GM12878 (cell line): ENCODE results near the gene GPR158. TPM values are rescaled to one million over a fixed set of nuclear protein-coding genes. Genes with fewer than 3 reads are reported as not detected.
"Not testable (repeated sequence)": the region's sequence is repeated elsewhere in the genome, so short reads cannot be mapped to it uniquely, and the experiment has no call there.

Experiments
- ATAC-seq: fragments of 200-7000 bp; cut with Tn5 transposase; 3 replicates; pipeline ENCODE4 v1.9.1; 2020; ENCODE audit warnings: mild to moderate bottlenecking, moderate library complexity
- BruUV-seq: library from RNA; stranded (reverse); fragments of 400-500 nt; replicated peaks from 2 replicates; lab custom pipeline; 2021; lab: Mats Ljungman, UMichigan
- CTCF ChIA-PET: fragments of 300-600 bp; sonication (Branson Sonifier 250); formaldehyde crosslinking; extraction: SDS; loops from one replicate; lab custom pipeline; 2021; ENCODE audit warnings: inconsistent platforms; lab: Yijun Ruan, JAX
- POLR2A ChIA-PET: fragments of 350-600 bp; formaldehyde crosslinking; extraction: SDS; loops from one replicate; lab custom pipeline; 2021; ENCODE audit warnings: inconsistent platforms; lab: Charles Lee
- RAD21 ChIA-PET: fragments of 300-600 bp; sonication (Branson Sonifier 250); formaldehyde crosslinking; loops from one replicate; lab custom pipeline; 2023; ENCODE audit warnings: antibody characterized with exemption; ENCODE audit not compliant: unreplicated experiment; lab: Charles Lee
- SMC1A ChIA-PET: fragments of 300-600 bp; sonication (Branson Sonifier 250); formaldehyde crosslinking; loops from one replicate; lab custom pipeline; 2023; ENCODE audit not compliant: unreplicated experiment, uncharacterized antibody; lab: Charles Lee
- DNase-seq: peaks from one replicate; pipeline ENCODE4 v3.0.0-alpha.2; 2011; ENCODE audit warnings: low read depth, low spot score
- FAIRE-seq: peaks from 3 replicates; lab custom pipeline; 2011; peaks lifted over from hg19 to GRCh38; lab: Jason Lieb, UNC
- H2AFZ ChIP-seq: 2 replicates; pipeline ENCODE4 v1.6.0; 2011; ENCODE audit warnings: low read depth, low read length, control low read depth; ENCODE audit not compliant: control insufficient read depth
- H3K27ac ChIP-seq: 2 replicates; pipeline ENCODE4 v1.5.1; 2011; ENCODE audit warnings: control low read depth; ENCODE audit not compliant: control insufficient read depth, insufficient read depth
- H3K27me3 ChIP-seq, 2 experiments: replicated peaks in 1 of 2; 2 replicates each; pipeline versions ENCODE4 v1.6.0 to v1.6.1; 2011; ENCODE audit warnings: low read length in 1 of 2; ENCODE audit not compliant: control insufficient read depth in 2 of 2, insufficient read depth in 2 of 2
- H3K36me3 ChIP-seq, 2 experiments: 2 replicates each; pipeline ENCODE4 v1.5.1; 2011; ENCODE audit warnings: low read length in 1 of 2; ENCODE audit not compliant: control insufficient read depth in 2 of 2, insufficient read depth in 2 of 2
- H3K4me1 ChIP-seq: 2 replicates; pipeline ENCODE4 v1.6.1; 2011; ENCODE audit warnings: mild to moderate bottlenecking, low read length, moderate library complexity, mixed read lengths; ENCODE audit not compliant: control insufficient read depth, insufficient read depth
- H3K4me2 ChIP-seq: 2 replicates; pipeline ENCODE4 v1.6.0; 2011; ENCODE audit warnings: control low read depth; ENCODE audit not compliant: control insufficient read depth, insufficient read depth
- H3K4me3 ChIP-seq: fragments of 200-600 bp; sonication (generic); 2 replicates; pipeline ENCODE4 v1.5.1; 2016
- H3K79me2 ChIP-seq: 2 replicates; pipeline ENCODE4 v1.6.0; 2011; ENCODE audit warnings: low read length; ENCODE audit not compliant: control insufficient read depth, insufficient read depth
- H3K9ac ChIP-seq: 2 replicates; pipeline ENCODE4 v1.8.0; 2011; ENCODE audit warnings: low read length, control low read depth, mixed read lengths; ENCODE audit not compliant: control insufficient read depth, insufficient read depth
- H3K9me3 ChIP-seq: replicated peaks from 3 replicates; pipeline ENCODE4 v1.5.1; 2011; ENCODE audit warnings: mild to moderate bottlenecking, low read length; ENCODE audit not compliant: control insufficient read depth, insufficient read depth
- H4K20me1 ChIP-seq: 2 replicates; pipeline ENCODE4 v1.6.0; 2011; ENCODE audit not compliant: control insufficient read depth, insufficient read depth
- ASH2L ChIP-seq: fragments of 300-600, 200-600 bp; sonication (generic); IDR thresholded peaks from 2 replicates; pipeline ENCODE4 v1.6.1; 2017; ENCODE audit warnings: low read depth, mild to moderate bottlenecking, borderline replicate concordance
- BCL11A ChIP-seq: IDR thresholded peaks from 2 replicates; pipeline ENCODE4 v1.6.1; 2011; ENCODE audit warnings: low read depth, low read length
- NFYB ChIP-seq: IDR thresholded peaks from 2 replicates; pipeline ENCODE4 v1.6.1; 2011; ENCODE audit warnings: low read depth, mild to moderate bottlenecking, low read length, improper control_type of control experiment, moderate library complexity; ENCODE audit not compliant: insufficient read depth
- PAX8 ChIP-seq: fragments of 450-650 bp; IDR thresholded peaks from 2 replicates; pipeline ENCODE4 v1.6.1; 2017; ENCODE audit warnings: mild to moderate bottlenecking, moderate library complexity
- SRF ChIP-seq, 2 experiments: IDR thresholded peaks; 2 replicates each; pipeline ENCODE4 v1.6.1; 2011; ENCODE audit warnings: low read depth in 2 of 2, low read length in 2 of 2, mild to moderate bottlenecking in 1 of 2, moderate library complexity in 1 of 2
- STAT3 ChIP-seq: IDR thresholded peaks from 2 replicates; pipeline ENCODE4 v1.6.1; 2011; ENCODE audit warnings: low read depth, low read length, improper control_type of control experiment
- WGBS: methylation state at CpG from one replicate; pipeline ENCODE4 v1.1.6; 2016; ENCODE audit warnings: low lambda C conversion rate; ENCODE audit not compliant: insufficient replicate concordance, insufficient coverage; ENCODE audit errors: missing lambda C conversion rate; 5-methylcytosine and 5-hydroxymethylcytosine counted together
- in situ Hi-C: fragments of 300-500 bp; cut with MboI; formaldehyde crosslinking; loops from 9 replicates; pipeline ENCODE4 v1.14.3; 2018; ENCODE audit warnings: mixed read lengths
- intact Hi-C: fragments of 100-400 bp; cut with micrococcal nuclease; formaldehyde crosslinking; loops from one replicate; pipeline ENCODE4 v1.14.2; 2022; ENCODE audit not compliant: unreplicated experiment
- polyA plus RNA-seq, 11 experiments: library from polyadenylated mRNA; depleted of rRNA in 4 of 11; unstranded in 6 of 11; stranded (reverse) in 5 of 11; fragments of >200 nt; fragmentation: Nextera tagmentation in 4 of 11; fragmentation: Illumina TruSeq in 1 of 11; extraction: Ambion mirVana in 4 of 11; extraction: Trizol in 1 of 11; gene quantifications; 1 replicate in 1 of 11; 2 replicates in 10 of 11; pipeline versions ENCODE4 v1.2.1 to v1.2.3, GENCODE V29; 2011 to 2016; ENCODE audit warnings: inconsistent platforms in 2 of 11, missing spikeins in 2 of 11, low read depth in 1 of 11
- total RNA-seq, 4 experiments: library from RNA; depleted of rRNA in 3 of 4; stranded (reverse); fragments of >200 nt in 3 of 4; fragmentation: Illumina TruSeq in 1 of 4; extraction: Trizol in 1 of 4; gene quantifications; 2 replicates each; pipeline versions ENCODE4 v1.2.1 to v1.2.3, GENCODE V29; 2013 to 2021

Gene GPR158
- total and polyA plus RNA-seq, 10 of the 15 experiments (the other 5 are each of a cell fraction or from before 2014, with no cell fraction given), result not detected

DNA sequence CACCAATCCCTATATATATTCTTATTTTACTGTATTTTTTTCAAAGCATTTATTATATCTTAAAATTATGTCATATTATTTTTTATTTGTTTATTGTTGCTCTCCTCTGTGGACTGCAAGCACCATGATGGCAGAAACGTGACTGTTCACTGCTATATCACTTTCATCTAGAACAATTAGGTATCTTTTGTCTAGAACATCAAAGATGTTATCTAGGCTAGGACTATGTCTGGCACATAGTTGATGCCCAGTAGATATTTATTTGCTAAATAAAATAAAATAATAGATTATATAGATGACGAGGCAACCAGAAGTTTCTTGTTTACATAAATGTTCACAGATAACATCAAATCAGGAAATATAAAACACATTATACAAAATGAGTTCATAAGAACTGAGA lies 12.4 kb upstream of the GPR158 start:
- Histone ChIP-seq H3K9ac (no peak overlapping the region), H3K9me3 (no peaks in the 10 kb centered on the region), H3K4me1 (no peaks in the 10 kb centered on the region), H3K27ac (no peak overlapping the region), H3K27me3 (no peaks in the 10 kb centered on the region), H4K20me1 (no peaks in the 10 kb centered on the region), H2AFZ (no peak overlapping the region), H3K4me2 (no peak overlapping the region), H3K36me3 (no peaks in the 10 kb centered on the region), H3K4me3 (no peak overlapping the region), H3K79me2 (no peaks in the 10 kb centered on the region)
- CTCF ChIA-PET, result no interaction called here
- in situ Hi-C loops, result no loop called here
- no TSS peak for BruUV-seq
- FAIRE-seq (no peak), DNase-seq (no peak), ATAC-seq (no peak)
- intact Hi-C loops, result no loop called here
- RAD21 ChIA-PET, result no interaction called here
- 19% methylated on average over 2 of the region's 2 CpGs for whole genome bisulfite sequencing
- SMC1A ChIA-PET, result no interaction called here
- TF ChIP-seq STAT3, result no peak
- TF ChIP-seq ASH2L, result no peak
- TF ChIP-seq SRF (IDR thresholded peaks at IDR 0.05; ENCODE audit: low read depth in 2 of 2, low read length in 2 of 2), result no peak
- no peak for TF ChIP-seq PAX8
- no peak for TF ChIP-seq BCL11A
- POLR2A ChIA-PET, result no interaction called here

DNA sequence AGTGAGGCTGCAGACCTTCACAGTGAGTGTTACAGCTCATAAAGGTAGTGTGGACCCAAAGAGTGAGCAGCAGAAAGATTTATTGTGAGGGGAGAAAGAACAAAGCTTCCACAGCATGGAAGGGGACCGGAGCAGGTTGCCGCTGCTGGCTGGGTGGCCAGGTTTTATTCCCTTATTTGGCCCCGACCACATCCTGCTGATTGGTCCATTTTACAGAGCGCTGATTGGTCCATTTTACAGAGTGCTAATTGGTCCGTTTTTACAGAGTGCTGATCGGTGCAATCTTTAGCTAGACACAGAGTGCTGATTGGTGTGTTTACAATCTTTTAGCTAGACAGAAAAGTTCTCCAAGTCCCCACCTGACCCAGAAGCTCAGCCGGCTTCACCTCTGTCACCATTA lies 11.3 kb upstream of the GPR158 start:
- 0 out of 2 replicates have a peak, but pooled peaks have one; percentile 22 for TF ChIP-seq NFYB
- TF ChIP-seq, all 136 proteins: peak for 1; not testable (repeated sequence) for 135
- H4K20me1 ChIP-seq, intact Hi-C loops, H3K9ac ChIP-seq, SMC1A ChIA-PET, FAIRE-seq, in situ Hi-C loops, POLR2A ChIA-PET, BruUV-seq, H3K4me1 ChIP-seq, H2AFZ ChIP-seq, ATAC-seq, H3K27ac ChIP-seq, H3K9me3 ChIP-seq, H3K79me2 ChIP-seq, H3K4me2 ChIP-seq, DNase-seq, H3K4me3 ChIP-seq, H3K27me3 ChIP-seq, RAD21 ChIA-PET, H3K36me3 ChIP-seq, CTCF ChIA-PET: not testable (repeated sequence)
- WGBS, result 63% methylated on average over 7 of the region's 7 CpGs
